ENCODE data around the gene GSG1.

GSG1 gene

DNA sequence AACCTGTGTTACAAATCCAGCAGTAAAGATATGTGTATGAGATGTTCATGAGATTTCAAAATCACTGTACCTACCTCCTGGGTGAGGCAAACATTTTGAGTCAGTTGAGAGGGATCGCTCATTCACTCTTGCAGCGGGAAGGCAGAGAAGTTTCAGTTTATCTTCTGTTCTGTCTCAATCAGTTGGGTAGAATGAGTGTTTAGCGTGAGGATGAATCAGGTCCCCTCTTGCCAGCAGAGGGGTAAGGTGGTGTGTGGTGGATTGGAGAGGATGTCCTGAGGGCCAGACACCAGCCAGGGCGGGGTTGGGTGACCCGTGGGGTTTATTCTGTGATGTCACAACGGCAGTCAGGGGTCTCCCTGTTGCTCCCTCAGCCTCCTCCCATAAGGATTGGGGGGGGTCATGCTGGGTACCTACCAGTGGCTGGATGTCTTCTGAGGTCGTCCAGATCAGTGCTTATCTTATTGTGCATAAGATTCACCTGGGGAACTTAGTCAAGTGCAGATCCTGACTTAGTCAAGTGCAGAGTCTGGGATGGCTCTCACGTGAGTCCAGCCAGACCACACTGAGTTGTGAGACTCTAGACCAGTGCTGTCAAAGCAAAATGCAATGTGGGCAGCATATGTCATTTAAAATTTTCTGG is at the start of gene GSG1:
Gene GSG1, minus strand, starts transcription at position 277 of the 643 bp plus-strand sequence. Its CDS starts 155 bp downstream, at position 122.
- DNase-seq: no peak

DNA sequence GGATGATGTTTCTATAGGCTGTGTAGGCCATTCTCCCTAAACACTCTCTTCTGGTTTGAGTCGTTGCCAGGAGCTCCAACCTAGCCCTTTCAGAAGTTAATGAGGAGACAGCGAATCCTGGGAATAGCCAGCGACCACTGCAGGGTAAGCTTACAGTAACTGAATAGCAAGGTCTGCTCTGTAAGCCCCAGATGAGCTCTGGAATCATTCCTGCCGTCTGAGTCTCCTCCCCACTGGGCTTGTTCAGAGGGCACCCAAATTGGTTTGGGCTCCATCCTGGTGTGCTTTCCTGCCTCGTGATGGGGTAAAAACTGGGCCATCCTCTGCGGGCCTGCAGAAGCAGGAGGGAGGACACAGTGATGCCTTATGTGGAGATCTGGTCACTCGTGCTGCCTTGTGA is 49.7 kb upstream of the GSG1 start:
- DNase-seq: no peak

DNA sequence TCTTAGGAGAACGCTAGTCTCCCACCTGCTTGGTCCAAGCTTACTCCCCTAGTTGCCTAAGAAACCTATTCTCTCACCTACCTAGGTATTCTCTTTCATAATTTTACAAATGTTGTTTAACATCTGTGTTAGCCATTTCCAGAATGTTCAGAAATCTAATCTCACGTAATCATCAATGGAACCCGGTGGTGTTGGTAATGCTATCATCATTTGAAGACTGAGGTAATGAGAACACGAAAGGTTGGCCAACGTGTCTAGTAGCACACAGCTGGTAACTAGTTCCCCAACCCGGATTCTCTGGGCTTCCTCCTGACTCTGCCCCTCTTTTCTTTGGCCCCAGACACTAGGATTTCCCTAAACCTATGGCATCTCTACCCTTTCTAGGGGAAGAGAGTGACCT is 49.3 kb upstream of the GSG1 start:
- no peak for DNase-seq

DNA sequence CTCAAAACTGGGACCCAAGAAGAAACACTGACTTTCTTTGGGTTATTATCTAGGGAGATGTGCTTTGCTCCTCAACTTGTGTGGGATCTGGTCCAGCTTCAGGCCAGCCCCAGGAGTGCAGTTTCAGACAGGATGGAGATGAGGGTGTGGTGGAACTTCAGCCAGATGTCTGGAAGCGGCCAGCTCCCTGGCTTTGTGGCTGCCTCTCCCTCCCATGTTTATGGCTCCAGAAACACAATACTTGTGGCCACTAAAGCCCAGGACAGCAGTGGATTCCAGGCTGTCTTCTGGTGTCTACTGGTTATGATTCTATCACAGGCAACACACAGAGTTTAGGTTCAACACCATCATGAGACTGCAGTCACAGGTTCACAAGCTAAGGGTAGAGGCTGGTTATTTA is 48.8 kb upstream of the GSG1 start:
- DNase-seq: no peak

DNA sequence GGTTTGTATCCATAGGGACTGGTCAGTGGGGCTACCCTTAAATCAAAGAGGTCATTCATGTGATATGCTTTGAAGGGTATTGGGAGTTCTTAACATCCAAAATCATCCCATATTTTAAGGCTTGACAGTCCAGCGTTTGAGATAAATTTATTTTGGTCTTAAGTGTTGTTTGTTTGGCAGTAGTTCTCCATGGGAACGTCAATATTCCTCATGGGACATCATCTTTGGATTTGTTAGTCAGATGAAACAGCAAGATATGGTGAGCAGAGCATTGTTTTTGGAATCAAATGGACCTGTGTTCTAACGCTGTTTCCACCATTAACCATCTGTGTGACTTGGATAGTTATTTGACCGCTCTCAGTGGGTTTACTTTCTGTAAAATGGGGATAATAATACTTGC is 45.9 kb upstream of the GSG1 start:
- DNase-seq: no peak

DNA sequence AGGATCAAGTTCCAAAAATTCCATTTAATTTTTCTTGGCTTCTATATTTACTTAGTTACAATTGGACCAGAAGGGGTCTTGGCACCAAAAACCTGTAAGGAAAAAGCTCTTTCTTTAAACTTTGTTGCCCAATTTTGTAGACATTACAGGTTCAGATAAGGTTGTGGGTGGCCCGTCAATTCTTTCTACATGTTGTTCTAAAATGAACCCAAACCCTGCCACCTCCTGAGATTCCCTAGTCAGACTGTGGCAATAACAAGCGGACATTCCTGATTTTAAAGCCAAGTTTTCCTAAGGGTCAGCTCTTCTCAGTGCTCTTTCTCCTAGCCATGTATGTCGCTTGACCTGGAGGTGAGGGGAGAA is 45.0 kb upstream of the GSG1 start:
- no peak for DNase-seq

DNA sequence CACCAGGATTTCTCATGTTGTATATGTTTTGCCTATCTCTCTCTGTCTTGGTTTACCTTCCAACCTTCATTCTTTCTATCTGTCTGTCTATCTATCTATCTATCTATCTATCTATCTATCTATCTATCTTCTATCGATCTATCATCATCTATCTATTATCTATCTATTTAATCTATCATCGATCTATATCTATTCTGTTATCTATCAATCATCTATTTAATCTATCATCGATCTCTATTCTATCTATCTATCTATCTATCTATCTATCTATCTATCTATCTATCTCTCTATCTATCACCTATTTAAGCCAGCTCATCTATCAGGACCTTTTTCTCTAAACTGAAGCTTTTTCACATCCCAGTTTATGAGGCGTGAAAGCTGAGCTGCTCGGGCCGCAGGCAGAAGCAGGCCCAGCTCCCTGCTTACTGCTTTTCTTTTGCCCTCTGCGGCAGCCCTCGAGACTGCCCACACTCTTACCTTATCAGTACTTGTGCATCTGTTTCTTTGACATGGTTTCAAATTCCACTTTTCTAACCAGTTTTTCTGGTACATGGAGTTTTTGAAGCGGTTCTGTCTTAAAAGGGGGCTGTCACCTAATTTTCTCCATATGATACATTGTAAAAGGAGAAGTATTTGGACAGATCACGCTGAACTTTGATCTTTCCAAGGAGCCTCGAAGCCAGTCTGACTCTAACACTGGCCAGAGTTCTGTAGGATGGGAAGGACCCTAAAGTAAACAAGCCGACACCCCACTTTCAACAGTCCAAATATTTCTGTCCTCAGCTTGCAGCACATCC is 44.4 kb upstream of the GSG1 start:
- no peak for DNase-seq

DNA sequence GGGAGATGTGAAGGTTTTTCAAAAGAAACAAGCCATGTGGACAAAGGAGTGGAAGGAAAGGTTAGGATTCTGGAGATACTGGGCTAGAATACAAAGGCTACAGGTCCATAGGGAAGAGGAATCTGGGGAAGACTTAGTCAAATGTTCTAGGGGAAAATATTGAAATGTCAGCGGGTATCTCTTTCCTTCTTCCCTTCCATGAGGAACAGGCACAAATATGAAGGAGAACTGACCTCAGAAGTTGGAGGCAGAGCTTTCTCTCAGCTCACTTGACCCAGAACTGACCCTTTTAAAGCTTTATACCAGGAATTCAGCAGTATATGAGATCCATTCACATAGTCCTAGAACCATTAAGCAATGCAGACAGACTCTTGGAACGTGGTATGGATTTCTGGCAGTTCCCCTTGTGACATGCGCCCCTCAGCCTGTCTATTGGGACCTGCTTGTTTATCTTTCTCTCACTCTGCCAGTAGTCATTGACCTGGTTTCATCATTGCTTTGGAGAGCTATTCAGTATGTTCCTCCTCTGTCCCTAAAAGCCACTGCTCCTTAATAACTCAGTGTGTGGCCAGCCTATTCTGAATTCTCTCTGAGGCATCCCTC is 43.0 kb upstream of the GSG1 start:
- no peak for DNase-seq

DNA sequence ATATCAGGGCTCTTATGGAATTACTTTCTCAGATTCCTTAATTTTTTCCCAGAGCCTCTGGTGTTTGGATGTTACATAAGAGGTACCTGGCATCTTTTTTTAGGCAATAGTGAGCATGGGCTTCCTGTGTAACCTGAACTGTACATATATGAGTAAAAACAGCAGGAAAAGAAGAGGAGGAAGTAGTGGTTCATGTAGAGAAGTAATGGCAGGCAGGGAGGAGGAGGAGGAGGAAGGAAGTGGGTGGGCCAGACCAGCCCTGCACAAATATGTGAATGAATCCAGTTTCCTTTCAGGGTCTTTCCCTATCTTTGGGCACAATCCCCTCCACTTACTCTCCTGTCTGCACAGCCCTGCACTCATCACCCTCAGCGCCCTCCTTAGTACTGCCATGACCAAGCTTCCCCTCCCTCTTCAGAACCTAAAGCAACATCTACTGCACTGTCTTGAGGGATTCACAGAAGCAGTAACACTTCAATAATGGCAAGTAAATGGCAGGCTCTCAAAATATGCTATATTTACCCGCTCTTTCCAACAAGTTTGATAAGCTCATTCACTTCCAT is 40.9 kb upstream of the GSG1 start:
- no peak for DNase-seq

DNA sequence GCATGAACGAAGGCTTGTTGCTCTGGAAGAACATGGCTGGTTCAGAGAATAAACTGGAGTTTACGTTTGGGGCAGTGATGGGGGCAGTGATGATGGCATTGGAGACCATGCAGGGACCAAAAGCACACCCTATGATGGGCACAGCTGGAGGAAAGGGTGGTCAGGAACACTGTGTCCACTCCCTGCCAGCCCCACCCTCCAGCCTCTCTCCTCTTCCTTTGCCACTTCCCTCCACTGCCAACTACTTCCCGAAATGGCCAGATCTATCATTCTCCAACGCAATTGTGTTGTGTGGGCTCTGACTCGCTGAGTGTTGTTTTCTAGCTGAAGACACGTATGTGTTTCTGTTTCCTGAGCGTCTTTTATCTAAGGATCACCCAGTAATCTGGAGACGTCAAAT is 39.3 kb upstream of the GSG1 start:
- no peak for DNase-seq

DNA sequence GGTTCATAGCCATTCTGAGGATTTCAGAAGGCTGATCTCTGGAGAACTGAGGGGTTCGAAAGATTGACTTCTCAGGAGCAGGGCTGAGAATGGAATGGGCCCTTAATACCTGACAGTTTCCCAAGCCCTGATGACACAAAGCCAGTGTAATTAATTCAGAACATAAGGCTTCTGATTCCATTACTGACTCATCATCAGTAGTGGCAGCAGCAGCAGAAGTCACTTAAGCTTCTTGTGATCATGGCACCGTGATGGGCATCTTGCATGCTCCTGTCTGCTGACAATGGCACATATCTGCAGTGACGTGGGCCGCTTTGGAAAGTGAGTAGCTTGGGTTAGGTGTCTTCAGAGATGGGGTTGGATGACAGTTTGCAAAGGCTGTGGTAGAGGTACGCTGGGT is 38.2 kb upstream of the GSG1 start:
- no peak for DNase-seq

DNA sequence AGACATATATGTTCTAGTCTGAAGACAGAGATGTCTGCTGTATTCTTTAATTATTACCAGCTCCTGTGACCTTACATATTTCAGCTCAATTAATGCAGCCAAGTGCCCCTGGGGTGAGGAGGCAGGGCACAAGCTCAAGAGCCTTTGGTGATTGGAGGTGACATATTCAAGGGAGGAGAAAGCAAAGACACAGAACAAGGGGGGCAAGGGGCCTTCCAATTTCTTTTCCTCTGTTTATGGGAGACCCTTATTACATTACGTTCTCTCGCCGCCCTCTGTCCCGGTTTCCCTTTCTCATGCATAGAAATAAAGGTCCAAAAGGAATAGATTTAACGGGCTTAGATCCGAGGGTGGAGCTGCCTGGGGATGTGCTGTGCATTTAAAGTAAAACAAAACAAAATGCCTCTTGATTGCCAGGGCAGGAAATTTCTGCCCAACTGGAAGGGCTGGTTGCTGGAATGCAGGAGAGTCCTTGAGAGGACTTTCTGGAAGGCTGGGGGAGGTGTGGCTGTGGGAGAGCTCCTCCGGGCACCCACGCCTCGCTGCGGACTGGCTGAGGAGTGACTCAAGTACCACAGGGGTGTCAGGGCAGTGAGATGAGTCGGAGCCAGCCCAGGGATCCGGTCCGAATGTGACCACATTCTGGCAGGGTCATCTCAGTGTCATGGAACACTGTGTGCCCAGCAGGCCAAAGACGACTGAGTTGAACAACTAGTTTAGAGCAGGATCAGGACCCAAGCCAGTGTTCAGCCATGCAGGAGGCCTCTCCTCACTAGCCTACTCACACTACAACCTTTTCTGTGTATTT is 32.1 kb upstream of the GSG1 start:
- peak; percentile 55 for DNase-seq

DNA sequence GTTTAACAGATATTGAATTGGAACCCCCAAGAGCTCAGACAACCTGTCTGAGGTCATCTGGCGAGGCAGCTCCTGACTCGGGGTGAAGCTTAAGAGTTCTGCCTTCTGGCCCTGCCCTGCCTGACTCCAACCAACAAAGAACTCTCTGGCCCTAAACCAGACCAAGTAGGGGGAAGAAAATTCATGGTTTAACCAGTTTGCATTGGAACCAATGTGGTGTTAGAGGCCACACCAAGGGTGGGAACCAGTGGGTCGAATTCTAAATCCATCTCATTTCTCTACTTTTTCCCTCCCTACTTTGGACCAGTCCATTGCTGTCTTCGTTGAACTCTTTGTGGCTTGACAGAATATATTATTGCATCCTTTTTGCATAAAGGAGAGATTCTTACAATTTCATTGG is 30.4 kb upstream of the GSG1 start:
- DNase-seq: no peak

DNA sequence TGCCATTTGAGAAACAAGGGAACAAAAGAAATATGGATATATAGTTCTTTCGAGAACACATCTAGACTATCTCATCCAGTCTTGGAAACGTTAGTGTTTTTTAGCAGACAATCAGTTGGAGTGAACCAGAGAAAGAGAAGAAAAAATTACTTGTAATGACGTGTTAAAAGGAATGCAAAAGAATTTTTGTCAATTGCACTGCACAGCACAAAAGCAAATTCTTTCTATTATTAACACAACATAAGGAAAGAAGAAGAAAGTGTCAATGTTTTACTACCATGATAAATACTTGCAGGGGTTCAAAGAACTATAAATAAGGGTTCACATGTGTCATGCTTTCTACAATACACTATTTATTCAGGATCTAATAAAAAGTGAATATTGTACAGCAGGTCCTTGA is 27.5 kb upstream of the GSG1 start:
- DNase-seq: no peak

DNA sequence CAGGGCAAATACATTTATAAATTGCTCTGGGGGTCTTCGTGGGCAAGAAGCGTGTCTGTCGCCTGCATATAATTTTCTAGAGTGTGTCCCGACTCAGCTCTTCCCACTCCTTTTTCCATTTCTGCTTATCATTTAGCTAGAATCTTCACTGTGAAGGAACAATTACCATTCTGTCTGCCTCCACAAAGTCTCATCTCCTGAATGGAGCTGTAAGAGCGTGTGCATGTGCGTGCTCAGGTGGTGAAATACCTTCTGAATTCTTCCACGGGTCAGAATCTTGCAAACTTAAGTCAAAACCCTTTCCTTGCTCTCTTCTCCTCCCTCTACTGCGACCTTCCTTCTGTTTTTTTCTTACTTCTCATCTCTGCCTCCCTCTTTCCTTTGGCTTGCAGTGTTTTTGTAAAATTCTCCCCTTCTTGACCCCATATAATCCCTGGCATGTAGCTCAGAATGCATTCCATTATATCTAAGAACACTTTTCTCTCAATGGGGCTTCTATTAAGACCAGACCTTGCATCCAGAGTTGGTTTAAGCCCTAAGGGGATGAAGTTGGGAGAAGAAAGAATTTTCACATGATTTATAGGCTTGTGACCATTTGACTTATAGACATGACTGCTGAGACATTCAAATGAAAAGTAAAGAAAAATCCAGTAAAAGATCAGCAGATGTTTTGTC is 25.0 kb upstream of the GSG1 start:
- DNase-seq: no peak

DNA sequence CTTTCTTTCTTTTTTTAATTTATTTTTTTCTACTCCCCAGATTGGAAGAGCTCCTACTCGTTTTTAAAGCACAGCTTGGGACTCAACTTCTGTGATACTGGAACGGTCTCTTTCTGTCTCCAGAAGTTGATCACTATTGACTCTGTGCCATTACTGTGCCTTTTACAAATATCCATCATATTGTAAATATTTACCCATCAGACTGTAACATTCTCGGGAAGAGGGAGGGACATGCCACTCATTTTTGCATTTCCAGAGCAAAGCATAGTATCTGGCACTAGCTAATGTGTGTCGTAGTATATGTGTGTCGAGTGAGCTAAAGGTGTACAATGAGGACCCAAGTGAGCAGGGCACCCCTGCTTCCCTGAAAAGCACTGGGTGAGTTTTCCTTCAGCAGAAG is 24.0 kb upstream of the GSG1 start:
- no peak for DNase-seq

DNA sequence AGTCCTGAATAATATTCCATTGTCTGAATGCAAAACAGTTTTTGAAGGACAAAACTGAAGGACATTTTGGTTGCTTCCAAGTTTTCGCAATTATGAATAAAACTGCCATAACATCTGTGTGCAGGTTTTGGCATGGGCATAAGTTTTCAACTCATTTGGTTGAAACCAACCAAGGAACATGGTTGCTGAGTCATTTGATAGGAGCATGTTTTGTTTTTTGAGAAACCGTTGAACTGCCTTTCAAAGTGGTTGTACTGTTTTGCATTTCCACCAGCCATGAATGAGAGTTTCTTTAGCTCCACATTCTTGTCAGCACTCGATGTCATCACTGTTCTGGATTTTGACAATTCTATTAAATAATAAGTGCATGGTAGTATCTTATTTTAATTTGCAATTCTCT is 23.0 kb upstream of the GSG1 start:
- DNase-seq: no peak

DNA sequence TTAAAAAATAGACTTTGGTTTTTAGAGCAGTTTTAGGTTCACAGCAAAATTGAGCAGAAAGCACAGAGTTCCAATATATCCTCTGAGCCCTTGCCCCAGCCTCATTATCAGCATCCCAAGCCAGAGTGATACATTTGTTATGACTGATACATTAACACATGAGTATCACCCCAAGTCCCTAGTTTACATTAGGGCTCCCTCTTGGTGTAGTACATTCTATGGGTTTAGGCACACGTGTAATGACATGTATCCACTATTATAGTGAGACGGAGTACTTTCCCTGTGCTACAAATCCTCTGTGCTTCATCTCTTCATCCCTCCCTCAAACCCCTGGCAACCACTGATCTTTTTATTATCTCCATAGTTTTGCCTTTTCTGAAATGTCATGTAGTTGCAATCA is 22.5 kb upstream of the GSG1 start:
- no peak for DNase-seq

DNA sequence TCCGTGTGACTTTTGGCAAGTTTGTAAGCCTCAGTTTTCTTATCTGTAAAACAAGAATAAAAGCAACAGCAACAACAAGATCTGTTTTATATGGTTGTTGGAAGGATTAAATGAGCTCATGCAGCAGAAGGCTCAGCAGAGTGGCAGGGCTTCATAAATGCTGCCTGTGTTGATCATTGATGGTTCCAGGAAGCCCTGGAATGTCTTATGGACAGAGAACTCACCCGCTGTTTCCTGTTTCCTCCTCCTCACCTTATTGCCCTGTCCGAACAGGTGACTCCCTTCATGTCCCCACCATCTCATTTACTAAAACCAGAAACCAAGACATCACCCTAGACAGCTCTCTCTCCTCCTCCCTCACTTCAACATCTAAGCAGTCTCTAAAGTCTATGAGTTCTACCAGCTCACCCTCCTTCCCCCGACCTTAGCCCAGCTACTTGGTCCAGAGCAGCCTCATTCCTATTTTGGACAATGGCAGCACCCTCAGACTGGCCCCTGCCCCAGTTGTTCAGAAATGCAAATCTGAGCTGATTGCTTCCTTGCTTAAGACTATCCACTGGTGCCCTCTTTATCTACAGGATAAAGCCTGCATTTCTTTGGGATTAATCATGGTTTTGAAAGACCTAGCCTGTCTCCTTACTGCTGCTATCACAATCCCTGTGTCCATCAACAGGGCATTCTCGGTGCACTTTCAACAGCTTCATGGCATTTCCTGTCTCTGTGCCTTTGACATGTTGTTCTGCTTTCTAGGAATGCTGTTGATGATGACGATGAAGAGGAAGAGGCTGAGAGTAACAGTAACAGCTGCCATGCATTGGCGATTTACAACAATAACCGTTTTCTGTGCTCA is 21.4 kb upstream of the GSG1 start:
- no peak for DNase-seq

DNA sequence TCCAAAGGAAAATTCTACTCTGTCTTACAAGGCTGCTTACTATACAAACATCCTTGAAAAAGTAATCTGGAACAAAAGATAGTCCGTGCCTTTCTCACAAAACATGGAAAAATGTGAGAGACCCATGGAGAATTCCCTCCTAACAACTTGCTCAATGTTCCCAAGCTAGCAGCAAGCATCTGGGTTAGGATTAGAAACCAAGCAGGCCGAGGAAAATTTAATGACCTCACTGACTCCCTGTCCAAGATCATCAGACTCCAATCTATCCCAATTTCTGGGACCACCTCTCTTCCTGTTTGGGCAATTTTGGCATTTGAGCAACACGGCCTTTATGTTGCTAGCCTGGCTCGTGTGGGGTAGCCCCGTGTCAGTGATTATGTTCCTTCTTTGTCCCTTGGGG is 18.1 kb upstream of the GSG1 start:
- no peak for DNase-seq

DNA sequence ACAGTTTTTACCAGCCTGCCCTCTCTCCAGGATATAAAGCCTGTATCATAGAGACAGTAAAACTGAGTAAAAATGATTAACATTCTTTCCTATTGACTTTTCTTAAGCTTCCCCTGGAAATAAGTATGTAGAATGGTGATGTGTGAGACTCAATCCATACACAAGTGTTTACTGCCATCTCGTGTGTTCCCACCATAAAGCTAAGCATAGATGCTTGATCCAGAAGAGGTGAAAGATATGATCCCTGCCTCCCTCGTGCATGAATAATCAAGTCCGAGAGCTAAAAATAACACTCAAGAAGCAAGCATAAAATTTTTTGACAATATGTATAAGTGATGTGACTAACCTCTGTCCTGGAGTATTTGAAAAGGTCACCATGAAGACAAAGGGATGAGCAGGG is 16.9 kb upstream of the GSG1 start:
- no peak for DNase-seq

DNA sequence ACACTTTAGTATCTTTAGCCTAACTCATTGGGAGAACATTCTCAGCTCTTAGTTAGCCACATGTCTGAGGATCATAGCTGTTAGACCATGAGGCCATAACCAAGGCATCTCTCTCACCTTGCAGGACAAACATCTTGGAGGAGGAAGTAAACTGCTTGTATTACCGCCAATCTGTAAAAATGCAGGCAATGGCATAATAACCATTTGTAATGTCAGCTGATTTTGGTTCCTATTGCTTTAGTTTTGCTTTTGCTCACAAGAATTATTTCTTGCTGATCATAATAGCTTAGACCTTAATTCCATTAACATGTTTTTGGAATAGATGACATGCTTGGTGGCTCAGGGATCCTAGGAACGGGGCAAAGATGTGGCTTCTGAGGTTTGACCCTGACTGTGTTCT is 16.4 kb upstream of the GSG1 start:
- no peak for DNase-seq
